Astrocyte (in vitro differentiated cells and primary cell): ENCODE measurements around the gene ORAI3. TPM values are rescaled to one million over a fixed set of nuclear protein-coding genes. Genes with fewer than 3 reads are reported as not detected.
A peak's percentile ranks its signal among the peaks of the same experiment; 100 is the strongest.

Experiments
- DNase-seq: peaks from one replicate; pipeline ENCODE4 v3.0.0-alpha.2; 2010; ENCODE audit warnings: low read depth
- FAIRE-seq: peaks from 2 replicates; lab custom pipeline; 2011; peaks lifted over from hg19 to GRCh38; lab: Jason Lieb, UNC
- H2AFZ ChIP-seq: 2 replicates; pipeline ENCODE4 v1.6.0; 2012; ENCODE audit warnings: low read depth, low read length, inconsistent platforms
- H3K27ac ChIP-seq: 2 replicates; pipeline ENCODE4 v1.5.1; 2011; ENCODE audit warnings: low read depth, low read length, inconsistent platforms
- H3K27me3 ChIP-seq: 2 replicates; pipeline ENCODE4 v1.6.0; 2011; ENCODE audit warnings: low read length, inconsistent platforms; ENCODE audit not compliant: insufficient read depth
- H3K36me3 ChIP-seq: 2 replicates; pipeline ENCODE4 v1.5.1; 2011; ENCODE audit warnings: low read length, inconsistent platforms; ENCODE audit not compliant: insufficient read depth
- H3K4me1 ChIP-seq: 2 replicates; pipeline ENCODE4 v1.5.1; 2011; ENCODE audit warnings: low read length, inconsistent platforms; ENCODE audit not compliant: insufficient read depth
- H3K4me2 ChIP-seq: 2 replicates; pipeline ENCODE4 v1.6.0; 2012; ENCODE audit warnings: low read length, inconsistent platforms
- H3K4me3 ChIP-seq: 2 replicates; pipeline ENCODE4 v1.5.1; 2011; ENCODE audit warnings: low read depth, mild to moderate bottlenecking, low read length, inconsistent platforms; ENCODE audit not compliant: insufficient read depth
- H3K79me2 ChIP-seq: 2 replicates; pipeline ENCODE4 v1.6.0; 2012; ENCODE audit warnings: mild to moderate bottlenecking, low read length, inconsistent platforms; ENCODE audit not compliant: insufficient read depth
- H3K9ac ChIP-seq: 2 replicates; pipeline ENCODE4 v1.6.0; 2012; ENCODE audit warnings: mild to moderate bottlenecking, low read length, inconsistent platforms
- H3K9me3 ChIP-seq: 2 replicates; pipeline ENCODE4 v1.5.1; 2012; ENCODE audit warnings: low read depth, mild to moderate bottlenecking, low read length, inconsistent platforms; ENCODE audit not compliant: insufficient read depth
- H4K20me1 ChIP-seq: 2 replicates; pipeline ENCODE4 v1.6.0; 2012; ENCODE audit warnings: low read length, inconsistent platforms; ENCODE audit not compliant: insufficient read depth
- H3K27ac Mint-ChIP-seq: one replicate; pipeline ENCODE4 v1.8.0; 2021; ENCODE audit warnings: mild to moderate bottlenecking, mixed read lengths; ENCODE audit not compliant: unreplicated experiment
- H3K27me3 Mint-ChIP-seq: one replicate; pipeline ENCODE4 v1.8.0; 2021; ENCODE audit warnings: low read depth, mixed read lengths; ENCODE audit not compliant: unreplicated experiment
- H3K36me3 Mint-ChIP-seq: one replicate; pipeline ENCODE4 v1.8.0; 2021; ENCODE audit warnings: low read depth, mixed read lengths; ENCODE audit not compliant: unreplicated experiment
- H3K4me1 Mint-ChIP-seq: one replicate; pipeline ENCODE4 v1.8.0; 2021; ENCODE audit warnings: low read depth, mixed read lengths; ENCODE audit not compliant: unreplicated experiment
- H3K4me3 Mint-ChIP-seq: one replicate; pipeline ENCODE4 v1.8.0; 2021; ENCODE audit warnings: mild to moderate bottlenecking, moderate library complexity, mixed read lengths; ENCODE audit not compliant: unreplicated experiment
- H3K9me3 Mint-ChIP-seq: one replicate; pipeline ENCODE4 v1.8.0; 2021; ENCODE audit warnings: mild to moderate bottlenecking, mixed read lengths; ENCODE audit not compliant: unreplicated experiment
- CTCF ChIP-seq: IDR thresholded peaks from 2 replicates; pipeline ENCODE4 v1.5.1; 2011; ENCODE audit warnings: low read depth, mild to moderate bottlenecking, inconsistent platforms, low read length, moderate library complexity; ENCODE audit not compliant: insufficient read depth
- EZH2 ChIP-seq: IDR thresholded peaks from 2 replicates; pipeline ENCODE4 v1.6.1; 2012; ENCODE audit warnings: mild to moderate bottlenecking, low read length, inconsistent platforms; ENCODE audit not compliant: insufficient read depth
- total RNA-seq: library from RNA; stranded (reverse); gene quantifications from 2 replicates; pipeline ENCODE4 v1.2.1, GENCODE V29; 2021

The ORAI3 gene
- total RNA-seq, 1 donor from 2014 or later, result 21.1 TPM

DNA sequence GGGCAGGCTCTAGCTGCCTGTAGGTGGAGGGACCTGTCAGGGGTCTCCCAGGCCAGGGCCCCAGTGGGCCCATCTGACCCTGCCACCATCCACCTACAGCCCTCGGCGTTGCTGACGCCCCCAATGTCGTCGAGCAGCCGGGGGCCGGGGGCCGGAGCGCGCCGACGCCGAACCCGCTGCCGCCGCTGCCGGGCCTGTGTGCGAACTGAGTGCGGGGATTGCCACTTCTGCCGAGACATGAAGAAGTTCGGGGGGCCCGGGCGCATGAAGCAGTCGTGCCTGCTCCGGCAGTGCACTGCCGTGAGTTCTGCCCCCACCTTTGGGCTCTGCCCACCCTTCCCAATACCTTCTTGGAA, 23.3 kb upstream of the ORAI3 start:
- no peak overlapping the region for H2AFZ ChIP-seq
- DNase-seq, result no peak
- Mint-ChIP-seq H3K4me1 (peaks cover 11% of the 10 kb centered on the region), H3K27ac (no peak overlapping the region), H3K9me3 (no peaks in the 10 kb centered on the region), H3K4me3 (peak overlapping the region; percentile 76), H3K27me3 (no peaks in the 10 kb centered on the region), H3K36me3 (peaks cover 2% of the 10 kb centered on the region)
- H3K9ac ChIP-seq, result no peak overlapping the region
- H3K79me2 ChIP-seq, result peaks cover 15% of the 10 kb centered on the region
- no peak overlapping the region for H3K27ac ChIP-seq
- FAIRE-seq, result no peak
- peaks cover 5% of the 10 kb centered on the region for H3K36me3 ChIP-seq
- H3K4me2 ChIP-seq, result peak overlapping the region; percentile 94
- TF ChIP-seq EZH2 (no peak), CTCF (no peak)
- peaks cover 20% of the 10 kb centered on the region for H3K4me1 ChIP-seq
- H3K4me3 ChIP-seq, result no peak overlapping the region
- H3K9me3 ChIP-seq, result no peaks in the 10 kb centered on the region
- H3K27me3 ChIP-seq, result no peaks in the 10 kb centered on the region
- peaks cover 35% of the 10 kb centered on the region for H4K20me1 ChIP-seq

DNA sequence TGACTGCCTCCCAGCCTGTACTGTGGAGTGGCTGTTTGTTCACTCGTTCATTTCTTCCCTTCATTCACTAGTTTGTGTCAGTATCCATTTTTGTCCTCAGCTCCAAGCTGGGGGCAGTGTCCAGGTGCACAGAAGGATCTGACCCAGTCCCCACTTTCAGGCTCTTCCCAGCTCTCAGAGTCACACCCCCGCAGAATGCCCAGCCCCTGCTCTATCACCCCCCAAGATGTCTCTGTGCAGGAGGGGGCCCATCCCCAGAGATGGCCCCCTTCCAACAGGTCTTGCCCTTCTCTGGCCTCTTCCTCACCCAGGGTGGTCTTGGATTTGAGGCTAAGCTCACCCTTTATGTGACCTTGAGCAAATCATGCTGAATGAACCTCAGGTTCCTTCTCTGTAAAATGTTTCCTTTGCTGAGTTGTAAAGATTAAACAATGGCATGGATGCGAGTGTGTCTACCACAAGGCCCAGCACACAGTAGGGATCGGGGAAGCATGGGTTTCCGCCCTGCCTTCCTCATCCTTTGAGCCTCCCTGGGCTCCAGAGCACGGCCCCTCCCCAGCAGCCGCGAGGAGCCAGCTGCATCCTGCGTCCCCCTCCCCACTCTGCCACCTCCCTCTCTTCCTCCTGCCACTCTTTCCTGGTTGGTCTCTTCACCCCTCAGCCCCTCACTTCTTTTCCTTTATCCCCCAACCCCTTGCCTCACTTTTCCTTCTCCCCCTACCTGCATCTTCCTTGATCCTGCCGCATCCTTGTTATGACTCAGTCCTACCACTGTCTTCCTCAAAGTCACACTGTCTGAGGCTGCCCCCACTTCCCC, 22.7 kb upstream of the ORAI3 start:
- DNase-seq (no peak), FAIRE-seq (no peak)
- no peaks in the 10 kb centered on the region for H3K27me3 ChIP-seq
- no peaks in the 10 kb centered on the region for H3K9me3 ChIP-seq
- H3K27ac ChIP-seq, result no peak overlapping the region
- no peak overlapping the region for H3K9ac ChIP-seq
- no peaks in the 10 kb centered on the region for H3K9me3 Mint-ChIP-seq
- peaks cover 19% of the 10 kb centered on the region for H3K4me1 ChIP-seq
- H3K4me2 ChIP-seq, result peak overlapping the region; percentile 12
- peak overlapping the region; percentile 55 for H3K27ac Mint-ChIP-seq
- H3K36me3 ChIP-seq, result peaks cover 11% of the 10 kb centered on the region
- no peak overlapping the region for H3K4me3 ChIP-seq
- H3K79me2 ChIP-seq, result peaks cover 15% of the 10 kb centered on the region
- peak overlapping the region; percentile 76 for H3K4me3 Mint-ChIP-seq
- H4K20me1 ChIP-seq, result peaks cover 41% of the 10 kb centered on the region
- no peak overlapping the region for H2AFZ ChIP-seq
- no peak for TF ChIP-seq CTCF
- TF ChIP-seq EZH2, result no peak
- H3K4me1 Mint-ChIP-seq, result peaks cover 11% of the 10 kb centered on the region
- no peaks in the 10 kb centered on the region for H3K27me3 Mint-ChIP-seq
- peaks cover 2% of the 10 kb centered on the region for H3K36me3 Mint-ChIP-seq
